HG02840 (cell line): ENCODE measurements around the gene CDX1.
A peak's percentile ranks its signal among the peaks of the same experiment; 100 is the strongest.

Experiments
- ATAC-seq: cut with Tn5 transposase; IDR thresholded peaks from one replicate; pipeline ENCODE4 v1.9.1; 2021; ENCODE audit warnings: mild to moderate bottlenecking, moderate library complexity, moderate number of reproducible peaks; ENCODE audit not compliant: unreplicated experiment, low FRiP score

The CDX1 gene

DNA sequence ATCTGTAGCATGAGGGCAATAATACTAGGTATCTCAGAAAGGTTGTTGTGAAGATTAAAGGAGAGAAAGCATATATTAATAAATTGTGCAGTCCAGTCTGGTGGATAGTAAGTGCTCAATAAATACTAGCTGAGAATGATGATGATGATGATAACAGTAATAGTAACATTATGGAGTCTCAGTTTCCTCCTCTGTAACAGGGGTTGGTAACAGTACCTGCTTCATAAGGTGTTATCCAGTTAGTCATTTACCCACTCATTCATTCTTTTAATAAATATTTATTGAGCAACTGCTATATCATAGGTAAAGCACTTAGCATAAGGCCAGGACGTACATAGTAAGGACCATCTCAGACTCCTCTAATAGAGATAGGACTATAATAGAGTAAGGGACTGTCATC, 30.9 kb downstream of the CDX1 start:
- no peak for ATAC-seq

DNA sequence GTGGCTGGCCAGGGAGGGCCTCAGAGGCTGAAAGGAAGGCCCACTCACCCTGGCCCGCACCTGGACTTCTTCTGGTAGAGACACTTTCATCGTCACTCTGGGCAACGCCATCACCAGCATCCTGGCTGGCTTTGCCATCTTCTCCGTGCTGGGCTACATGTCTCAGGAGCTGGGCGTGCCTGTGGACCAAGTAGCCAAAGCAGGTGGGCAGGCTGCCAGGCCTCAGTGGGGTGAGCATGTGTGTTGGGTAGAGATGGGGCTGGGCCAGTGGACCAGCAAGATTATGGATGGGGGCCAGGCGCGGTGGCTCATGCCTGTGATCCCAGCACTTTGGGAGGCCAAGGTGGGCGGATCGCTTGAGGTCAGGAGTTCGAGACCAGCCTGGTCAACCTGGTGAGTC, 35.9 kb downstream of the CDX1 start:
- ATAC-seq: no peak

DNA sequence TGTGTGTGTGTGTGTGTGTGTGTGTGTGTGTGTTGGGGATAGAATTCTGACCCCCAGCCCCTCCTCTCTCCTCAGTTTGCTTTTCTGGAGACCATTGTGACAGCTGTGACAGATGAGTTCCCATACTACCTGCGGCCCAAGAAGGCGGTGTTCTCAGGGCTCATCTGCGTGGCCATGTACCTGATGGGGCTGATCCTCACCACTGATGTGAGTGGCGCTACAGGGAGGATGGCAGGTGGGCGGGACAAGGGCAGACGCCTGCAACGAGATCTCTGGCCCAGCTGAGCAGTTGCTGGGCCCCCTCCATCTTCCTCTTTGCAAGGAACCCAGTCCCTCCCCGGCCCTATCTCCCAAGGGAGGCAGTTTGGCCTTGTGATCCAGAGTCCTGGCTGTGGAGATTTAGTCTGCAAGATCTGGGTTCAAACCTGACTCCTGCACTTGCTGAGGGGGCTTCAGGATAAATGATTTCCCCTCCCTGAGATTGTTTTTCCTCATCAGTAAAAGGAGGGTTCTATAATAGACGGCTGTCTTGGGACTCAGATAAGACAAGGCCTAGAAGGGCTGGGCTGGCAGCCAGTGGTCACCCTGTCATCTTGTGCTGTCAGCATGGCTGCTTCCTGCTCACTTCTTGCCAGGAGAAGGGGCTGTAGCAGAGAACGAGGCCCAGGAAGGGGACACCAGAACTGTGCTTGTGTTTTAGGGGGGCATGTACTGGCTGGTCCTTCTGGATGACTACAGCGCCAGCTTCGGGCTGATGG, 37.4 kb downstream of the CDX1 start:
- ATAC-seq: no peak

DNA sequence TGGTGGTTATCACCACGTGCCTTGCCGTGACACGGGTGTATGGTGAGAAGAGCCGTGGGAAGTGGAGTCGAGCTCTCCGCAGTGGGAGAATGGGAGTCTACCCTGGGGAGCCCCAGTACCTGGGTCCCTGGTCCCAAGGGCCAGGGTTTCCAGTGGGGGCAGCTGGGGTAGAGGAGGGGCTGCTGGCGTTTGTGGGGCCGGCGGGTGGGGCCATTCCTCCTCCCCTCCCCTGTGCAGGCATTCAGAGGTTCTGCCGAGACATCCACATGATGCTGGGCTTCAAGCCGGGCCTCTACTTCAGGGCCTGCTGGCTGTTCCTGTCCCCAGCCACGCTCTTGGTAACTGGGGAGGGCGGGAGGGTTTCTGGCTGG, 38.0 kb downstream of the CDX1 start:
- no peak for ATAC-seq

DNA sequence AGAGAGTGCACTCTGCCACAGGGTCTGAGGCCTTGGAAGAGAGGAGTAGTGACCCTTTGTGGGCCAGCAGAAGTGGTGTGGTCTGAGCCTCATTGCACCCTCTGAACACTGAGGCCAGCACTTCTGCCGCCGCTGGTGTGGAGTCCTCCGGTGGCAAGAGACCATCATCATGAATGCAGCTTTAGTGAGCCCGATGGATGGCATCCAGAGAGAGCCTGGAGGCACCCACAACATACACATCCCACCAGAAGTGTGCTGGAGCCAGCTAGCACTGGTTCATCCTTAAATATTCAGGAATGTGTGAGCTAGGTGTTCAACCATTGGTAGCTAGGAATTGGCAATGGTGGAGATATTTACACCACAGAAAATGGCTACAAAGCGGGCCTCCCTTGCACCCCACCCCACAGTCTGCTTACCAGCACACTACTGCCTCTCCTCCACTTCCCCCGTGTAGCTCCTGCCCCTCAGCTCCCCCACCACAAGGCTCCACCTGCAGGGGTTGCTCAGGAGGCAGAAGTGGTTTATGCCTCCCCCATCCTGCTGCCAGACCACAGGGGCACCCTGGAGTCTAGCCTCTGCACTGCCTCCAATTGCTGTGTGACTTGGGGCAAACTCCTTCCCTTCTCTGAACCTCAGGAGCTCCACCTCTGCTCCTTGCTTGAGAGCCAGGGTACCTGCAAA, 39.7 kb downstream of the CDX1 start:
- no peak for ATAC-seq

DNA sequence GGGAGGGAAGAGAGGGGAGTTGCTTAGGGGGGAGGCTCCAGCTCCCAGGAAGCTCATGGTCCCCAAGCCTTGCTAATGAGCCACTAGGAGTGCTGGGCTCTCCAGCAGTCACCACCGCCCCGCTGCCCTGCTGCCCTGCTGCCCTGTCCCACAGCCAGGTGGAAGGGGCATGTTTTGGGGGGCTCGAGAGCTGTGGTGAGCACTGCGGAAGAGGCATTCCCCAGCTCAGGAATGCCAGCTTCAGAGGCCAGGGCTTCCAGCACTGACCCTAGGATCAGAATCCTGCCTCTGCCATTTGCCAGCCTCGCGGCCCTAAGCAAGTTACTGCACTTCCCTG, 40.2 kb downstream of the CDX1 start:
- no peak for ATAC-seq

DNA sequence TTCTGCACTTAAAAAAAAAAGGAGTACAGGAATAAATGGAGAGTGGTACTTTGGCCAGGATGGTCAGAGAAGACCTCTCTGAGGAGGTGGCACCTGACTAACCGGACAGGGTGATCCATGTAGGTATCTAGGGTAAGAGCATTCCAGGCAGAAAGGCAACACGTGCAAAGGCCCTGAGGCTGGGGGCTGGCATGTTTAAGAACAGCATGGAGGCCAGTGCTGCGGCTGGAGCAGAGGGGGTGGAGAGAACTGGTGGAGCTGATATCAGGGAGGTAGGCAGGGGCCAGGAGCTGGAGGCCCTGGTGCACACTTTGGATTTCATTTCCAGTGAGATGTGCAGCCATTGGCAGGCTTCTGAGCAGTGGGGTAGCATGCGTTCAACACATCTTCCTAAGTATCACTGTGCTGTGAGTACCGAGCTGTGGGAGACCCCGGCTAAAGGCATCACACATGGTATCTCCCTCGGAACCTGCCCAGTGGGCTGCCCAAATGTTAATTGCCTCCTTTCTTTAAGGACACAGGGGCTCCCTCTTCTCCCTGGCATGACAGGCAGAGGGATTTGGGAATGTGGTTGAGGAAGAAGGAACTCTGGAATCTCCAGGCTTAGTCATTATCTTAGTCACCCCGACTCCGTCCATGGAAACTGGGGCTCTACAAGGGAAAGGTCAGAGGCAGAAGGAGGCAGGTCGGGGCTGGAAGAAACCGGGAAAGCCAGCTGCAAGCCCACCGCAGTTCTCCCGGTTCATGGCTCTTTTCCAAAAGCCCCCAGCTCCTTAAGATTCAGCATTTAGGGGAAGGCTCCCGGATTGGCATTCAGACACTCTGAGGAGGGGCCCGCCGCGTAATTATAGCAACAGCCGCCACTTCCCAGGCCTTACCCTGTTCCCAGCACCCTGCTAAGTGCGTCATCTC, 41.9 kb downstream of the CDX1 start:
- no peak for ATAC-seq

DNA sequence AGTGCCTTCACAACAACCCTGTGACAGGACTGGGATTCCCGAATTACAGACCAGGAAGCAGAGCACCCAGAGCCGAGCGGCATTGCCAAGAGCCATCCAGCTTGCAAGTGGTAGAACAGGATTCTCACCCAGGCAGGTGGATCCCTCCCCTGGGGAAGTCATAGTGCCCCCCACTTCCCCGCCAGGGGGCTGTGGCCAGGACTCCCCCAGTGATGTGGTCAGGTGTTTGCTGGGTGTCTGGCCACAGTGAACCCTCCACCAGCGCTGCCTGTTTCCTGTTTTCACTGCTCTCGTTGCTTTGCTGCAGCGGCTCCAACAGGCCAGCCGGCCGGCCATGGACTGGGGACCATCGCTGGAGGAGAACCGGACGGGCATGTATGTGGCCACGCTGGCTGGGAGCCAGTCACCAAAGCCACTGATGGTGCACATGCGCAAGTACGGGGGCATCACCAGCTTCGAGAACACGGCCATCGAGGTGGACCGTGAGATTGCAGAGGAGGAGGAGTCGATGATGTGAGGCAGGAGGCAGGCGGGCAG, 42.6 kb downstream of the CDX1 start:
- ATAC-seq: no peak

DNA sequence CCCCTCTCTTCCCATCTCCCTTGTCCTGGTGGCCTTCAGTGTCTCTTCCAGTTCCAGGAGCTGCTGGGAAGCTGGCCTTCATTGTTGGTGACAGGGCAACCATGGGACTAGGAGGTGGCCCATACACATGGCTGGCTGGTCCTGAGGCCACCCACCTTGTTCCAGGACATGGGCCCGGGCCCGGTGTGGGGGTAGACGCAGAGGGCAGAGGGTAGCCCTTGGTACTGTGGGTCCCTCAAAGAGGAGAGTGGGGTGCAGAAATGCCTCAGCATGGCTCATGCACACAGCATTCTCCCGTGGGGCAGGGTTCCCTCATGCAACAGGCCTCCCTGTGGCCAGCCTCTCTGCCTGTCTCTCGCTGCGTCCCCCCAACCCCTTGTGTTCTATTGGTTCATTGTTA, 44.1 kb downstream of the CDX1 start:
- ATAC-seq: no peak

DNA sequence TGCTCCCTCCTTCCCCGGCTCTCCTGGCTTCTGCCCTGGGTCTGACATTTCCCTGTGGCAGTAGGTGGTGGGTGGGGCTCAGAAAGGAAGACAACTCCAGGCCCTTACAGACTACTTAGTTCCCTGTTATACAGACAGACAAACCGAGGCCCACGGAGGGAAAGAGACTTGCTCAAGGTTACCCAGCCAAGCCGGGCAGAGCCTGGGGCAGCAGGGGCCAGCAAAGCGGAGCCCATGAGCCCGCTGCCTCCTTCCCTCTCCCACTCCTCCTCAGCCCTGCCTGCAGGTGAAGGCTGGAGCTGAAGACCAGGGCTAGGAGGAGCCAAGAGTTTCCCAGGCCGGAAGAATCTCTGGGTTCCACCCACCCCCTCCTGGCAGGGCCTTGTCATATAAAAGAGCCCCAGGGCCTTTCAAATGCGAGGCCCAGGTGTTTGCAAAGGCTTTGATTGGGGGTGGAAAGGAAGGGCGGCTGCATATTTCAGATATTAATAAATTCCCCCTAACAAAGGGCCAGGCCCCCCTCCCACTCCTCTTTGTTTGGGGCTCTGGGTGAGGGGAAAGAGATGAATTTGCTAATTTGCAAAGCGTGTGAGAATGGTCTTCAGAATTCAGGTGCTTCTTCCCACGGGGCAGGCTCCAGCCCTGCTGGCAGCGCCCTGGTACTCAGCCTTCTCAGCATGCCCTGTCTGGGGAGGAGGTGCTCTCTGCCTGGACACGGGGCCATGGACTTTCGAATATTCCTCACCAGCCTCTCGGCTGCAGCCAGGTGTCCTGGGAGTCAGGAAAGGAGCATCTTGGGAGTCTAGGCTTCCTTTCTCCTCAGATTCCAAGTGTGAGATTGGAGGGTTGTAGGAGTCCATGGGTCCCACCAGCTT, 44.8 kb downstream of the CDX1 start:
- ATAC-seq: no peak

DNA sequence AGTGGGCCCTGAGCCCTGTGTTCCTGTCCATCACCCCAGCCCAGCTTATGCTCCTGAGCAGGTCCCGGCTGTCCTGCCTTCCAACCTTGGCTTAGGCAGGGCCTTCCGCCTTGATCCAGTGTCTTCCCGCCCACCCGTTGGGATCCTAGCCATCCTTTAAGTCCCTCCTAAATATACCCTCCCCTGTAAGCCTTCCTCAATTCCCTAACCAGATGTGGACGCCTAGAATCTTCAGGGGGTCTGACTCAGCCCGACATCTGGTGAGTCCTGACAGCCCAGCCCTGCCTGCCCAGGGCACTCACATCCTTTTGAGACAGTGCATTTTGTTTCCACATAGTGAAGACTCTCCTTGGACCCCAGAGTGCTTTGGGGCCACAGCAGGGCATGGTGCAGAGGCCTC, 47.0 kb downstream of the CDX1 start:
- ATAC-seq: no peak

DNA sequence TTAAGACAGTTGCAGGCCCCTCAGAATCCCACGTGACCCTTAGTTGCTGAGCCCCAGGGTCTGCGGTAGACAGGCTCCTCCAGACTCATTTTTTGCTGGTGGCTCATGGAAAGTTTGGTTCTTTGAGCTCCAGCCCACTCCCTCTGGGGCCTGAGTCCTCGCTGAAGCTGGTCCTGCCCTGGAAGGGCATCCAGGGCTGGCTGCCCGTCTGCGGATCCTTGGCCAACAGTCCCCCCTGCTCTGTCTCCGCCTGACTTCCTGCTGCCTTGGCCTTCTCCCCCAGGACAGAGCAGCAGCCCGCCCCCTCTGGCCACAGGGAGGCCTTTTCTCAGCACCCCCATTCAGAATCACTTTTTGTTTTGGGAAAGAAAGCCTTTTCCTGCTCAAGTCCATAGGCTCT, 47.7 kb downstream of the CDX1 start:
- no peak for ATAC-seq

DNA sequence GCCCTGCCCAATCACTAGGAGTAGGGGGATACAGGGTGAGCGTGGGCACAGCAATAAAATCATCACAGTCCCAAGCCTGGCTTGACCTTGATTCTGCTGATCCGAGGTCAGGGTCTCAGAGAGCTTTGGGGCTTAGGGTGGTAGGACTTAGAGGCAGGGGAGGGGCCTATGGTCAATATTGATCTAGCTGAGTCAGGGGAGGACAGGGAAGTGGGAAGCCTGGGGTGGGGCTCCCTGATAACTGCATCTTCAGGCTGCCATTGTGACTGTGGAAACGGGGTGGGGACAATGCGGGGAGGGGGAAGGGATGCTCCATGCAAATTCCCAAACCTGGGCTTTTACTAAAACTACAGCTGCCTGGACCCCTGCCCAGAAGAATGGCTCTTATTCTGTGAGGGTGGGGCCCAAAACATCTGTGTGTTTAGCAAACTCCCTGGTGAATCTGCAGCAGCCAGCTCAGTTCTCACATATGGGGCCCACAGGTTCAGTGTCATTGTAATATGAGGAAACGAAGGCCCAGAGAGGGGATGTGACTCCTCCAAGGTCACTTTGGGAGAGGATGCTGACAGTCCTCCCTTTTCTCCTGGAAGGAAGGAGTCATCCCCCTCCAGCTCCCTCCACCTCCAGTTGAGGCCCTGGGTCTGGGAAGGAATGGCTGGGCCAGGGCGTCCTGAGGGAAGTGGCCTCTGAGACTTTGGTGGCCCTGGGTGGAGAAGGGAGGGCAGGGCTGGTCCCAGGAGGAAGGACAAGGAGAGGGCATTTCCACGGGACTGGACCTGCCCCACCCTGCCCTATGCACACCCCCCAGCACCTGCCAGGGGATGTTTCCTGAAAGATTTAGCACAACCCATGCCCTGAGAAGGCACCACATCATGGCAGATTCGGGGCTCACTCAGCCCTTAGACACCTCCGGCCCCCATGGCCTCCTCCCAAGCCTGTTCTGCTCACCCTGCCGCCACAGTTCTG, 49.7 kb downstream of the CDX1 start:
- no peak for ATAC-seq

DNA sequence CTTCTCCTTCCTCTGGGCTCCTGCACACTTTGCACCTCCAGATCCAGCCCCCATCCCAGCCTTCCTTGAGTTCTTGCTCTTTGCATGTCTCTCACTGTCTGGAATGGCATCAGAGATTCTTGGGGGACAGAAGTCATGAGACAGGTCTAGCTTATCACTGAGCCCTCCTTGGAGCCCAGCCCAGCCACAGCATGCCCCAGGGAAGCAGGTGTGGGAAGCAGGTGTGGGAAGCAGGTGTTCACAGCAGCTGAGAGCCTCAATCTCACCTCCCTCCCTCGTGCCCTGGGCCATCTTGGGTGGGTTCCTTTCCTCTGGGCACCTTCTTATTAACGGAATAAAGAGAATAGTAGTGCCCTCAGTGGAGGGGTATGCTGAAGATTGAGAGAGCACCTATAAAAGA, 50.5 kb downstream of the CDX1 start:
- no peak for ATAC-seq

DNA sequence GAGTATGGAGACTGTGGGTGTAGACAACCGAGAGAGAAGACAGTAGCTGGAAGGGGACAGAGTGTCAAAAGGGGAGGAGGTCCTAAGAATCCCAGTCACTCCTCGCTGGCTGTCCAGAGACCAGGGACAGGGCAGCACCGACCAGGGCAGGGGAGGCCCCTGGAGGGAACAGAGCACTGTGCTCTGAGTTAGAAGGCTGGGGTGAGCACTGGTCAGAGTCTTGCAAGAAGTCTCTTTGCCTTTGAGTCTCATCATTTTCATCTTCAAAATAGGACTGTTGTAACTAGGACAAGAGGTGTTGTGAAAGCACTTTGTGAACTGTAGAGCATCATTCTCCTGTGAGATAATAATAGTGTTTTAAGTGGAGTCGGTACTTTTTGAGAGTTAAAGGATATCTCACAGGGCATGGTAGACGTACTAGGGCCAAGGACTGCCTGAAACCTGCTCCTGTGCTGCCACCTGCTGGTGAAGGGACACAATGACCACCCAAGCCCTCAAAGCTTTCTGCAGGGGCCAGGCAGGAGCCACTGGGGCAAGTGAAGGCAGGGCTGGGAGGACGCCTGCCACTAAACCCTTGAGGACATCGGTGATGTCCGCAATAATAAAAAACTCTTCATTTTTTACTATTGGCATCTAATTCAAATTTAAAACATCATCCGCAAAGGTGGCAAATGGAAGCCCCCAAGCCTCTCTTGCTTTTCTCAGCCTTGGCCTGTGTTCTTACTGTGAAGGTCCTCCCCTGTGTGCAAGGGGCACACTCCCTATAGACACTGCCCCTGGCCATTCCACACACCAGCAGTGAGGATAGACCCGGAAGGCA, 51.5 kb downstream of the CDX1 start:
- ATAC-seq: peak; percentile 73

DNA sequence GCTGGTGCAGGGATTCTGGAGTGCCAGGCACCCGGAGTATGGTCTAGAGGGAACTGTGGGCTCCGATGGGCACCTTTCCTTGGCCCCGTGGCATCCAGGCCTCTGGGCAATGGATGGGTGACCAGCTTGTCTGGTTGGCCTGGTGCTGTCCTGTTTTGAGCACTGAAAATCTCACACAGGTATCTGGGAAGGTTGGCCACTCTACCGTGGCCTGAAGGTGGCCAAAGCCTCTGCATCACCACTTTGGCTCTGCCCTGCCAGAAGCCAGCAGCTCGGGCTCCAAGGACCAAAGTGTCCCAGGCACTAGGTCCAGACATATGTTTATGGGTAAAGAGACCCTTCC, 52.1 kb downstream of the CDX1 start:
- no peak for ATAC-seq

DNA sequence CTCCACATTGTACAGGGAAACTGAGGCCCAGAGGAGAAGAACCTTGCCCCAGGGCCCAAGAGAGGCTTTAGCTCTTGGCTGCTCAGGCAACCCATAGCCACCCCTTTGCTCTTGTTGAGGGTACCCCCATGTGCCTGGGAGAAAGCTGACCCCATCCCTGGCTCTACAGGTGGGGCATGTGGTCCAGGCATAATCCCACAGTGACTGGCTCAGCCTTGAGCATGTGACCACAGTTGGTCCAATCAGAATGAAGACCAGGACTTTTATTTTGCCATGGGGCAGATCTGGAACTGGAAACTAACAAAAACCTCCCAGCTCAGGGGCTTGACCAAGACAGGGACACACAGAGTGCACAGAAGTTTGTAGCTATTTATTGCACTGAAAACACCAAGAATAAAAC, 52.6 kb downstream of the CDX1 start:
- ATAC-seq: no peak

DNA sequence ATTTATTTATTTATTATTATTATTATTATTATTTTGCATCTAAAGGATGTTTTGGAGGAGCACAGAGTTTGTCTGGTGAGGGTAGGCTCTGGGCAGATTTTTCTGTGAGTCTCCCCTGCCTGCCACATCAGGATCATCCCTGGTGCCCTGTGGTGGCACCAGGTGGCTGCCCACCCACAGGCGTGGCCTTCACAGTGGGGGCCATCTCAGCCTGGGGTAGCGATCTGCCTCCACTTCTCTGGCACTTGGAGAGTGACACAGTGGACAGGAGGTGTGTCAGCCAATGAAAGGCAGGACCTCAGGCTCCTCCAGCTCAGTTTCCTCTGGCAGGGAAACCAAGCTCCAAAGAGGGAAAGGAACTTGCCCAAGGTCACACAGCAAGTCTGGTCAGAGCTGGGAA, 53.3 kb downstream of the CDX1 start:
- ATAC-seq: no peak
